ENCODE results near the gene ABCA9.

ABCA9 gene

GRCh38 chr17:69050999-69051775 lies 9.5 kb downstream of the ABCA9 start:
- no peaks in the 10 kb centered on the region for H3K9me3 ChIP-seq (ENCODE audit: control insufficient read depth, insufficient read depth, low read depth, low read length)
- CTCF ChIA-PET: interaction anchor here (0.6 to 2.0 kb wide), 2 partner anchors 9 to 187 kb away, joined by 3 to 4 read pairs; partner anchors contain the start of gene ABCA9
- no peaks in the 10 kb centered on the region for H3K4me1 ChIP-seq (ENCODE audit: control insufficient read depth, insufficient read depth, low read length)
- no peaks in the 10 kb centered on the region for H3K36me3 ChIP-seq (ENCODE audit: control insufficient read depth in 2 of 2, insufficient read depth in 1 of 2, low read length in 2 of 2)
- TF ChIP-seq ZNF610 (tag by site-specific recombination; IDR thresholded peaks at IDR 0.05; ENCODE audit: borderline replicate concordance): no peak
- TF ChIP-seq REST (tag by site-specific recombination; IDR thresholded peaks at IDR 0.05): no peak
- TF ChIP-seq ZNF600 (tag by site-specific recombination; IDR thresholded peaks at IDR 0.05): no peak
- TF ChIP-seq ZNF426 (tag by site-specific recombination; IDR thresholded peaks at IDR 0.05): no peak
- TF ChIP-seq SALL2 (tag by site-specific recombination; IDR thresholded peaks at IDR 0.05; ENCODE audit: borderline replicate concordance): no peak
- no peak for TF ChIP-seq ELK4 (IDR thresholded peaks at IDR 0.05; ENCODE audit: borderline replicate concordance, low read depth, low read length)
- no peak for TF ChIP-seq SP7 (tag by site-specific recombination; IDR thresholded peaks at IDR 0.05)
- no peak for TF ChIP-seq PATZ1 (tag by site-specific recombination; IDR thresholded peaks at IDR 0.05)
- no peak for TF ChIP-seq HOXC10 (CRISPR knock-in tag; IDR thresholded peaks at IDR 0.05)
- TF ChIP-seq ZNF473 (tag by site-specific recombination; IDR thresholded peaks at IDR 0.05): no peak
- TF ChIP-seq ZFHX2 (tag by site-specific recombination; conservative IDR thresholded peaks at IDR 0.05): no peak
- no peak for TF ChIP-seq FEZF1 (tag by site-specific recombination; IDR thresholded peaks at IDR 0.05)
- no peak for TF ChIP-seq ZNF670 (tag by site-specific recombination; IDR thresholded peaks at IDR 0.05; ENCODE audit: low read depth)
- no peak for TF ChIP-seq OSR2 (tag by site-specific recombination; IDR thresholded peaks at IDR 0.05)
- no peak overlapping the region for H3K4me3 ChIP-seq (ENCODE audit: low read depth, low read length)
- POLR2A ChIA-PET: no interaction called here
- H3K27ac ChIP-seq (ENCODE audit: extremely low read depth, low read depth, low read length): no peak overlapping the region

GRCh38 chr17:69048634-69049033 lies 12.1 kb downstream of the ABCA9 start:
- no peak overlapping the region for H3K27ac ChIP-seq (ENCODE audit: extremely low read depth, low read depth, low read length)
- H3K36me3 ChIP-seq (ENCODE audit: control insufficient read depth in 2 of 2, insufficient read depth in 1 of 2, low read length in 2 of 2): no peaks in the 10 kb centered on the region
- H3K9me3 ChIP-seq (ENCODE audit: control insufficient read depth, insufficient read depth, low read depth, low read length): no peaks in the 10 kb centered on the region
- no peak overlapping the region for H3K4me3 ChIP-seq (ENCODE audit: low read depth, low read length)
- ChIA-PET POLR2A (no interaction called here), CTCF (no interaction called here)
- H3K4me1 ChIP-seq (ENCODE audit: control insufficient read depth, insufficient read depth, low read length): no peaks in the 10 kb centered on the region
- TF ChIP-seq ZNF48 (tag by site-specific recombination; IDR thresholded peaks at IDR 0.05) (no peak), ZNF488 (tag by site-specific recombination; IDR thresholded peaks at IDR 0.05) (no peak), ZNF266 (tag by site-specific recombination; IDR thresholded peaks at IDR 0.05; ENCODE audit: low read depth) (no peak), ZBTB10 (tag by site-specific recombination; IDR thresholded peaks at IDR 0.05) (no peak), ZFP3 (tag by site-specific recombination; IDR thresholded peaks at IDR 0.05; ENCODE audit: low read depth) (no peak), KLF16 (tag by site-specific recombination; IDR thresholded peaks at IDR 0.05) (no peak), CTCF (tag by site-specific recombination; IDR thresholded peaks at IDR 0.05) (no peak), ZBTB7A (tag by site-specific recombination; IDR thresholded peaks at IDR 0.05; ENCODE audit: low read depth) (no peak), SP2 (tag by site-specific recombination; IDR thresholded peaks at IDR 0.05) (no peak)
